Right lung (tissue), 5 donors: ENCODE results near the gene ACAP2. TPM values are rescaled to one million over a fixed set of nuclear protein-coding genes. Genes with fewer than 3 reads are reported as not detected.
"Not testable (repeated sequence)": the region's sequence is repeated elsewhere in the genome, so short reads cannot be mapped to it uniquely, and the experiment has no call there.

Experiments
- DNase-seq, 2 donors: peaks; one replicate each; pipeline ENCODE4 v3.0.0-alpha.2; 2013
- polyA plus RNA-seq, 5 donors: library from polyadenylated mRNA; unstranded; fragments of 120-200 nt; gene quantifications; one replicate each; pipeline versions ENCODE4 v1.2.1 to v1.2.3, GENCODE V29; 2013; ENCODE audit warnings: inconsistent platforms in 1 of 5, low replicate concordance in 1 of 5; ENCODE audit not compliant: insufficient read length in 5 of 5, insufficient read depth in 1 of 5

Gene ACAP2
- polyA plus RNA-seq, 5 donors, result 31.8 to 59.5 (median 53.6) TPM

DNA sequence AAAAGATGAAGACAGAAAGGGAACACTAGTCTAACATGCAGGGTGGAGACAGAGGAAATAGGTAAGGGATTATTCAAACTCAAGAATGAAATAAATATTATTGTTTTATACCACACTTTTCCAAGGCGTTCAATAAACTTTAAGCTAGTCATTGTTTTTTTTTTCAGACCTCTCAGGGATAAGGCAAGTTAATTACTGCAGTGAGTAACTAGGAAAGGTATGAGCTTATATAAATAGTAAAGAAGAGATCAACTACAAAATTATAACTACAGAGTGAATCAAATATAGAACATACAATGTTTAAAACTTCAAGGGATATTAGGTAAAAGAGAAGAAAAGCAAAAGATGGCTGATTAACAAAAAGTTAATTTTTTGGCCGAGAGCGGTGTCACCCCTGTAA, 140.4 kb downstream of the ACAP2 start:
- no peak for DNase-seq

DNA sequence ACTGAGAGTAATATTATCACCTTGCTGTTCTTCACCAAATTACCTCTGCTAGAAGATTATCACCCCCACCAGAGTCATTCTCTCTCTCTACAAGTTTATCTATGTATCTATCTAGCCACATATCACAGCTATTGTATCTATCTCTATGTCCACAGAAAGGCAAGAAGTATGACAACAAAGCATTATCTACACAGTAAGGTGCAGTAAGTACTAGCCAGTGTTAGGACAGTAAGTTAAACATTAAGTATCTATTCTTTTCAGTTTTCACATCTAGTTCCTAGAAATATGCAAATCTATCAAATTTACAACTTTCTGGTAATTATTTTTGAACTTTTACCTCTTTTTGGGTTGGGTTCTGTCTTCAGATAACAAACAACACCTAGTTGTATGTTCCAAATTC, 145.4 kb downstream of the ACAP2 start:
- no peak for DNase-seq

GRCh38 chr3:195296662-195297061, 146.2 kb downstream of the ACAP2 start:
- no peak for DNase-seq

- DNase-seq, result no peak
Measured at GRCh38 chr3:195291121-195291520, 151.7 kb downstream of the ACAP2 start.

- DNase-seq, result not testable (repeated sequence)
Measured at GRCh38 chr3:195290643-195291042, 152.2 kb downstream of the ACAP2 start.

DNA sequence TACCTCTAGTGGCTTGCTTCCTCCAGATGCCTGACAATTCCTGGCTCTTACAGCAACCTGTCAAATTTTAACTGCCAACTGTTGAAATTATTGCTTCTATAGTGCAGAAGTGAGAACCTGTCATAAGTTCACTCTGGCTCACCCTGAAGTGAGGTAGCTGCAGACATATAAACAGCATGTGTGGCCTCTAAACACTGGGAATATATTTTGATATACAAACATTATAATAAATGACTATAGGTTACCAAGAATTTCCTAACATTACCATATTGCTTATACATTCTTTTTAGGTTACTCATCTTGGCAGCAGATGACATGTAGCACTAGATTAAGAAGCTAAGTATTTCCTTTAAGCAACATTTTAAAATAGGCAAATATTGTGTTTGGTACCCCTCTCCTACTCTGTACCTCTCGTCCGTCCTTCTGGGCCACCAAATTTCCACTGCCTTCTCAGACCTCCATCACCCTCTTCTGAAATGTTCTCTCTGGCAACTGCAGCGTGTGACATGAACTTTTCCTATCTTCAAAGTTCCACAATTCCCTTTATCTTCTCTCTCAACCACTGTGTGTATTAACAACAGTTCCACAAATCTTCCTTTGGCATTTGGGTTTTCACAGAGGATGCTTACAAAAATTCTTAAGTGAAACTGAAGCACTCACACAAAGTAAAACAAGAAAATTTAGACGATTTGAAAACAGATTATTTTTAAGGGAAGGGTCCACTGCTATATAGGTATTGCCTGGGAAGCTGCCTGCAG, 156.5 kb downstream of the ACAP2 start:
- peak in 1 of 2 donors; percentile 12 for DNase-seq

DNA sequence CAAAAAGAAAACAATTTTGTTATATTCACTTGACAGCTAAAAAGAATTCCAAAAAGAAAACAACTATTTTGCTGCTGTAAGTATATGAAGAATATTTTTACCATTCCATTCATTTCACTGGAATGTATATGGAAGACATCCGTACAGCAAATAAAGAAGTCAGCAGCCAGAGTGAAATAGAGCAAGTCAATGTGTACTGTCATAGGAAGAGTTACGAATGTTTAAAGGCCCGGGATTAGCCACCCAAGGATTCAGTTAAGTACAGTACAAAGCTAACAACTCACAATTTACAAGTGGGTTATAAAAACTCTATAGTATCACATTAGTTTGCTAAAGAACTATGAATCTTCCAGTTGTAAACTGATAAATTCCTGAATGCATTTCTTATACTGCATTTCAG, 157.4 kb downstream of the ACAP2 start:
- DNase-seq, result no peak

GRCh38 chr3:195284842-195285241, 158.0 kb downstream of the ACAP2 start:
- no peak for DNase-seq

- DNase-seq, result peak in 1 of 2 donors; percentile 23
Measured at GRCh38 chr3:195282961-195283360, 159.9 kb downstream of the ACAP2 start.

- DNase-seq, result no peak
Measured at GRCh38 chr3:195274259-195274966, 168.4 kb downstream of the ACAP2 start.

DNA sequence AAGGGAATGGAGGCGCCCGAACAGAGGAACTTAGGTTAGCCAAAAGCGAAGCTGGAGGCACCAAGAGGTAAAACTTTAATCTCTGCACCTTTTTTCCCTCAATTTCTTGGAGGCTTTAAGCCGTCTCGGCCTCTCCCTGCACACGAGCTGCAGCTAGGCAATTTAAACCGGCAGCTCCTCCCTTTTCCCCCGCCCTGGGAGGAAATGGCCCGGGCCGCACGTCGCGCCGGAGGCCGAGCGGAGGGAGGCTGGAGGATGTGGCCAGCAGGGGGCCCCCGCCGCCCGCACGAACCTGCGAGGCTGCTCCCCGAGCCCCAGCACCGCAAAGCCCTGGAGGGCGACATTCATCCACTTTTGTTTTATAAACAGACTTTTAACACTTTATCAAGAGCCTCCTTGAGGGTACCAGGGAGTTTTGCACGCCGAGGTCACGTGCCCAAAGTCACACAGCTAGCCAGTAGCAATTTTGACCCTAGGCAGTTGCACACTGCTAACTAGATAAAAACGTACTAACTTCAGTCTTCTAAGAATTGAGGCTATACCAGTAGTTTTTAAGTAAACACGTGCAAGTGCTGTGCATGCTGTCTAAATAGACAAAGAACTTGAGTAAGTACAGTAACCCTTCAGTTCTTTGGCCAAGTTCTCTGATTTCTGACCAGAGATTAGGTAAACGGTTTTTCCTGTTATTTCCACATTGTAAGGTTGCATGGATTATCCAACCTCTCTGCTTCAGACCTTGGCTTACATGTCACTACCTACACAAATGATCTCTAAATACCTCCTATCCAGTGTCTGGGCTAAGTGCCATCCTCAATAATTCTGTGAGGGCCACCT, 171.2 kb downstream of the ACAP2 start:
- peak; percentile 86 to 88 for DNase-seq

DNA sequence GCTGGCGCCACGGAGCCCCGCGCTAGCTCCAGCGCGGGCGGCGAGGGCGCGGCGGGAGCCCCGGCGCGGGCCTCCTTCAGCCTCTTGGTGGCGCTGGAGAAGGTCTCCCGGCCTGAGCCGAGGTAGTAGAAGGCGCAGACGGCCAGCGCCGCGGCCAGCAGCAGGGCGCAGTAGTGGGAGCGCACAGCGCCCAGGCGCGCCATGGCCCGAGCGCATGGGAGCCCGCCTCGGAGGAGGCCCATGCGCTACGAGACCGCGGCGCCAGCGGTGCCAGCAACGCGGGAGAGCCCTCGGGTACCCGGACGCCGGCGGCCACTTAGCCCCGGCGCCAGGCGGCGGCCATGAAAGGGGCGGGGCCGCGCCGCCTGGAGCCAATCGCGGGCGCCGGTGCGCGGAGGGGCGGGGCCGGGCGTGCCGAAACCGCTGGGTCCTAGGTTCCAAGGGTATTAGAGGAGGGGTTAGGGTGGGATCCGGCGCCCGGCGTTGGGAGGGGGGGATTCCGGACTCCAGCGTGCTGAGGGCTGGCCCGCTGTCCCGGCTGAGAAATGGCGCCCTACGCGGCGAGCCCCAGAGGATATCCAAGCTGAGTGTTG, 171.9 kb downstream of the ACAP2 start, which contains the start of gene XXYLT1:
XXYLT1 (minus strand) TSS at position 343 of the 593 bp plus-strand sequence; CDS start at position 242, 101 bp downstream.
- DNase-seq, result peak; percentile 91 to 92

- no peak for DNase-seq
Measured at GRCh38 chr3:195270079-195270816, 172.6 kb downstream of the ACAP2 start.

GRCh38 chr3:195269375-195270078, 173.3 kb downstream of the ACAP2 start:
- DNase-seq, result no peak

- no peak for DNase-seq
Measured at GRCh38 chr3:195268576-195269309, 174.1 kb downstream of the ACAP2 start.

DNA sequence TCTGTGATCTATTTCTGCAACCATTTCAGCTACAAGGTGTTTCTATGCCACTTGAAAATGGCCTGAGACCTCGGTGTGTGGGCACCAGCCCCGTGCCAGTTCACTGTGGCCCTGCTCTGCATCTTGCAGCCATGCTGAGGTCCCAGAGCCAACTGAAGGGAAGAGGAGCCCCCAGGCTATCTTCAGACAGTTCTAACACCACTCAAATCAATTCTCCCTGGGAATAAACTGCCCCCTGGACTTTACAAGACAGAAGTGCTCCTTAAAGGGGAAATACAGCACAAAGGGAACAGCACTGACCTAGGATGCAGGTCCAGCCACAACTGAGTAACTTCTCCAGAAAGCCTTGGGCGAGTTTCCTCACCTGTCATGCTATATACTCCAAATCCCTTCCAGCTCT, 175.7 kb downstream of the ACAP2 start:
- DNase-seq, result no peak

DNA sequence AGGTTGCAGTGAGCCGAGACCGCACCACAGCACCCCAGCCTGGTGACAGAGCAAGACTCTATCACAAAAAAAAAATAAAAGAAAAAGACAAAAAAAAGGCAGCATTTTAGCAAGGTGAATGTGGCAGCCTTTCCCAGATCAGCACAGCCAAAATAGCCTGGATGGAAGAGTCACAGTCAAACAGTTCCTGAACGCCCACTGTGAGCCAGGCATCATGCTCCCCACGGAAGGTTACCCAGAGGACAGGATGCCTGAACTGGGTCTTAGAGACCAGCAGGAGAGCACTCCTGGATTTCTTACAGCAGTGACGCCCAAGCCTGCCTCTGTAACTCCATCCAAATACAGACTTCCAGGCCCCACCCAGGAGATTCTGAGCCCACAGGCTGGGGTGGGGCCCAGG, 176.4 kb downstream of the ACAP2 start:
- no peak for DNase-seq

DNA sequence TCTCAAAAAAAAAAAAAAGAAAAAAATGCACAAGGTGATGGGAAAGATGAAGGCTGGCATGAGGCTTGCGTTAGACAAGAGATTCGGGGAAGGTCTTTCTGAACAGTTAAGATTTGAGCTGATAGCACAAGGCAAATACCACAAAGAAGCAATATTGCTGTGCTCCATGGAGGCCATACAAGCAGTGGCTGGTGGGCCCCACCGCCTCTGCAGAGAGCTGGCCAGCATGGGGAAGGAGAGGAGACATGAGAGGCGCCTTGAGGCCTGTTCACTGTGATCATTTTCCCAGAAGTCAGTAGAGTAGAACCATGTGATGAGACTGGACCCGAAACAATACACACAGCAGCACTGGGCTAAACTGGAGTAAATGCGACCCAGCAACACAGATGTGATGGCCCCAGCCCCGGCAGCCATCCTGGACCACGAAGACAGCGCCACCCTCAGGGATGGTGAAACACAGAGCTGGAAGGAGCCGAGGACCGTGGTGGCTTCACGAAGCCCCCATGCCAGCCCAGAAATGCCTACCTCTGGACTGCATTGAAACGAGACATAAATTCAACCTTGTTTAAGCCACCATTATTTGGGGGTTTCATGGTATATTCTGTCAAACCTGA, 177.3 kb downstream of the ACAP2 start:
- DNase-seq, result no peak

DNA sequence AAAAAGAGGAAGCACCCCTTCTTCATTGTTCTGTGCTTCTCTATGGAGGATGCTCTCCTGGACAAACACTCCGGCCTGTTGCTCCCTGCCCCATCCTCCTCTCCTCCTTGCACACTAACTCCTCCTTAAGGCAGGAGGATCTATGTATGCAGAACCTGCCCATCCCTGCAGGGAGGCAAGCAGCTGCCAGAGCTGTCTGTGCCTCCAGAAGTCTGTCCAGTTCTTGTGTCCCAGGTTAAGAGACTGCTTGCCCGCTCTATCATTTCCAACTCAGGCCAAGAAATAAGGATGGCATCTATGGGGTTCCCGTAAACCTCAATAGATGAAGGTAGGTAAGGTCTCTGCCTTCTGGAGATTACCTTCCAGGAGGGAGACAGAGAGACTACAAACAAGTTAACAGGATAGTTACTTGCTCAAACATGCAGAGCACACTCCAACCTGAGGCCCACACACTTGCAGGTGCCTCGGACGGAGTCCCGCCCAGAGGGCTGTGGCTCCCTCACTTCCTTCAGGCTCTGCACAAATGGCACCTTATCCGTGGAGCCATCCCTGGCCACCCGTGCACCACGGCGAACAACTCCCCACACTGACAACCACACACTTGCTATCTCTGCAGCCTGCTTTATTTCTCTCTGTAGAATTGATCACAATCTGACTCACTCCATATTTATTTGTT, 178.8 kb downstream of the ACAP2 start:
- DNase-seq, result no peak
